T-helper 2 cell treated with Interferon-gamma antibody and Interleukin-4, amounts not matched to agents 5 μg/mL and 100 μg/mL, for 36 hours (primary cell): ENCODE results near the gene SLC35F6.
"Not testable (repeated sequence)": the region's sequence is repeated elsewhere in the genome, so short reads cannot be mapped to it uniquely, and the experiment has no call there.

Experiments used
- DNase-seq: peaks from one replicate; pipeline ENCODE4 v3.0.0; 2021; ENCODE audit warnings: low spot score
- H3K27ac Mint-ChIP-seq: one replicate; pipeline ENCODE4 v1.8.0; 2021; ENCODE audit warnings: mild to moderate bottlenecking, mixed read lengths
- H3K27me3 Mint-ChIP-seq: one replicate; pipeline ENCODE4 v1.8.0; 2021; ENCODE audit warnings: low read depth, mixed read lengths
- H3K36me3 Mint-ChIP-seq: one replicate; pipeline ENCODE4 v1.8.0; 2021; ENCODE audit warnings: low read depth, mixed read lengths
- H3K4me1 Mint-ChIP-seq: one replicate; pipeline ENCODE4 v1.8.0; 2021; ENCODE audit warnings: low read depth, mixed read lengths
- H3K4me3 Mint-ChIP-seq: one replicate; pipeline ENCODE4 v1.8.0; 2022; ENCODE audit warnings: mild to moderate bottlenecking, moderate library complexity, mixed read lengths
- H3K9me3 Mint-ChIP-seq: one replicate; pipeline ENCODE4 v1.8.0; 2021; ENCODE audit warnings: mixed read lengths

Gene SLC35F6

GRCh38 chr2:26739514-26739913 lies 24.6 kb upstream of the SLC35F6 start:
- H3K36me3 Mint-ChIP-seq = no peaks in the 10 kb centered on the region

GRCh38 chr2:26740346-26740745 lies 23.7 kb upstream of the SLC35F6 start:
- Mint-ChIP-seq H3K9me3 (no peaks in the 10 kb centered on the region), H3K27ac (no peak overlapping the region), H3K4me3 (no peak overlapping the region), H3K27me3 (no peaks in the 10 kb centered on the region), H3K36me3 (no peaks in the 10 kb centered on the region), H3K4me1 (peaks cover 2% of the 10 kb centered on the region)
- DNase-seq = no peak

More at GRCh38 chr2:26739514-26739913, 24.6 kb upstream of the SLC35F6 start:
- Mint-ChIP-seq H3K27ac (no peak overlapping the region), H3K9me3 (no peaks in the 10 kb centered on the region), H3K27me3 (no peaks in the 10 kb centered on the region), H3K4me3 (no peak overlapping the region), H3K4me1 (peaks cover 2% of the 10 kb centered on the region)
- DNase-seq = no peak

GRCh38 chr2:26740890-26741302 lies 23.2 kb upstream of the SLC35F6 start:
- no peaks in the 10 kb centered on the region for H3K9me3 Mint-ChIP-seq
- H3K4me1 Mint-ChIP-seq = peaks cover 2% of the 10 kb centered on the region
- no peak overlapping the region for H3K4me3 Mint-ChIP-seq
- no peak overlapping the region for H3K27ac Mint-ChIP-seq
- H3K27me3 Mint-ChIP-seq = no peaks in the 10 kb centered on the region
- no peaks in the 10 kb centered on the region for H3K36me3 Mint-ChIP-seq
- no peak for DNase-seq

GRCh38 chr2:26742048-26742770 lies 21.9 kb upstream of the SLC35F6 start:
- no peaks in the 10 kb centered on the region for H3K27me3 Mint-ChIP-seq
- peaks cover 2% of the 10 kb centered on the region for H3K4me1 Mint-ChIP-seq
- no peaks in the 10 kb centered on the region for H3K36me3 Mint-ChIP-seq
- DNase-seq = no peak
- no peak overlapping the region for H3K27ac Mint-ChIP-seq
- H3K9me3 Mint-ChIP-seq = no peaks in the 10 kb centered on the region
- H3K4me3 Mint-ChIP-seq = no peak overlapping the region

- Mint-ChIP-seq H3K4me1 (peaks cover 2% of the 10 kb centered on the region), H3K4me3 (no peak overlapping the region), H3K9me3 (no peaks in the 10 kb centered on the region), H3K27me3 (no peaks in the 10 kb centered on the region), H3K27ac (no peak overlapping the region), H3K36me3 (no peaks in the 10 kb centered on the region)
- DNase-seq = no peak
These were observed 20.2 kb upstream of the SLC35F6 start for GRCh38 chr2:26743852-26744251.

GRCh38 chr2:26744953-26745352 lies 19.1 kb upstream of the SLC35F6 start:
- H3K4me1 Mint-ChIP-seq = peaks cover 2% of the 10 kb centered on the region
- peaks cover 2% of the 10 kb centered on the region for H3K27me3 Mint-ChIP-seq
- DNase-seq = no peak
- no peaks in the 10 kb centered on the region for H3K9me3 Mint-ChIP-seq
- no peak overlapping the region for H3K27ac Mint-ChIP-seq
- H3K36me3 Mint-ChIP-seq = no peaks in the 10 kb centered on the region
- no peak overlapping the region for H3K4me3 Mint-ChIP-seq

GRCh38 chr2:26745609-26746327 lies 18.3 kb upstream of the SLC35F6 start:
- Mint-ChIP-seq H3K9me3 (no peaks in the 10 kb centered on the region), H3K4me3 (no peak overlapping the region), H3K27me3 (peaks cover 2% of the 10 kb centered on the region), H3K27ac (no peak overlapping the region), H3K36me3 (no peaks in the 10 kb centered on the region), H3K4me1 (peaks cover under 1% of the 10 kb centered on the region)
- DNase-seq = peak; percentile 58

- DNase-seq = no peak
- no peak overlapping the region for H3K4me3 Mint-ChIP-seq
- no peaks in the 10 kb centered on the region for H3K36me3 Mint-ChIP-seq
- peaks cover 2% of the 10 kb centered on the region for H3K27me3 Mint-ChIP-seq
- H3K9me3 Mint-ChIP-seq = no peaks in the 10 kb centered on the region
- no peaks in the 10 kb centered on the region for H3K4me1 Mint-ChIP-seq
- H3K27ac Mint-ChIP-seq = no peak overlapping the region
These were observed 17.1 kb upstream of the SLC35F6 start for GRCh38 chr2:26746934-26747333.

- H3K27ac Mint-ChIP-seq, H3K4me3 Mint-ChIP-seq, H3K9me3 Mint-ChIP-seq, H3K27me3 Mint-ChIP-seq, H3K36me3 Mint-ChIP-seq, DNase-seq, H3K4me1 Mint-ChIP-seq: not testable (repeated sequence)
These were observed 14.2 kb upstream of the SLC35F6 start for GRCh38 chr2:26749787-26750420.

GRCh38 chr2:26750467-26750866 lies 13.6 kb upstream of the SLC35F6 start:
- H3K4me3 Mint-ChIP-seq, H3K36me3 Mint-ChIP-seq, H3K4me1 Mint-ChIP-seq, DNase-seq, H3K9me3 Mint-ChIP-seq, H3K27ac Mint-ChIP-seq, H3K27me3 Mint-ChIP-seq: not testable (repeated sequence)

GRCh38 chr2:26752656-26753055 lies 11.4 kb upstream of the SLC35F6 start:
- DNase-seq = no peak
- Mint-ChIP-seq H3K27me3 (peaks cover 7% of the 10 kb centered on the region), H3K36me3 (no peaks in the 10 kb centered on the region), H3K4me3 (no peak overlapping the region), H3K27ac (no peak overlapping the region), H3K4me1 (peaks cover 5% of the 10 kb centered on the region), H3K9me3 (no peaks in the 10 kb centered on the region)

GRCh38 chr2:26754539-26754938 lies 9.5 kb upstream of the SLC35F6 start:
- no peak for DNase-seq
- H3K36me3 Mint-ChIP-seq = no peaks in the 10 kb centered on the region
- H3K27me3 Mint-ChIP-seq = peaks cover 5% of the 10 kb centered on the region
- no peak overlapping the region for H3K4me3 Mint-ChIP-seq
- H3K4me1 Mint-ChIP-seq = peaks cover 10% of the 10 kb centered on the region
- no peaks in the 10 kb centered on the region for H3K9me3 Mint-ChIP-seq
- H3K27ac Mint-ChIP-seq = no peak overlapping the region

GRCh38 chr2:26754972-26755670 lies 9.0 kb upstream of the SLC35F6 start:
- Mint-ChIP-seq H3K36me3 (no peaks in the 10 kb centered on the region), H3K9me3 (no peaks in the 10 kb centered on the region), H3K27ac (no peak overlapping the region), H3K4me3 (no peak overlapping the region), H3K4me1 (peaks cover 10% of the 10 kb centered on the region), H3K27me3 (peaks cover 5% of the 10 kb centered on the region)
- no peak for DNase-seq

- H3K4me1 Mint-ChIP-seq = peaks cover 10% of the 10 kb centered on the region
- peaks cover 10% of the 10 kb centered on the region for H3K27me3 Mint-ChIP-seq
- no peaks in the 10 kb centered on the region for H3K36me3 Mint-ChIP-seq
- H3K4me3 Mint-ChIP-seq = no peak overlapping the region
- DNase-seq = no peak
- no peak overlapping the region for H3K27ac Mint-ChIP-seq
- H3K9me3 Mint-ChIP-seq = no peaks in the 10 kb centered on the region
These were observed 7.7 kb upstream of the SLC35F6 start for GRCh38 chr2:26756337-26756736.
